C4-2B (cell line): ENCODE results near the gene IGSF5.

ENCODE experiments used
- ZFX ChIP-seq: fragments of 450-650 bp; IDR thresholded peaks from 2 replicates; pipeline ENCODE4 v1.6.1; 2017
- TF ChIP-seq, protein P1 (sequence below): fragments of 450-650 bp; conservative IDR thresholded peaks from 2 replicates; pipeline ENCODE4 v1.5.1; 2017; ENCODE audit warnings: mild to moderate bottlenecking

DNA sequence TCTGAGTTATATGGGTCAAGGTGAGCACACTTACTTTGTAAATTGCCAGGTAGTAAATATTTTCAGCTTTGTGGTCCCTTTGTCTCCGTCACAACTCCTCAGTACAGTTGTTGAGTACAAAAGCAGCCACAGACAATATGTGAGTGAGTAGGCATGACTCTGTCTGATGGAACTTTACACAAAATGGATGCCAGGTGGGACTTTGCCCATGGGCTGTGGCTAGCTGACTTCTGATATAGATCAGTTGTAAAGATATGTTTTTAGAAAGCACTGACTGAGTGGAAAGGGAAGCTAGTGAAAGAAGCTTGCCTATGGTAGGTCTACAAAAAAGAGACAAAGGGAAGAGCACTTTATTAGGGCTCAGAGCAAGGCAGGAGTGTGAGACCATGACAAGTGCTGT, 23.1 kb upstream of the IGSF5 start:
- TF ChIP-seq, protein P1, sequence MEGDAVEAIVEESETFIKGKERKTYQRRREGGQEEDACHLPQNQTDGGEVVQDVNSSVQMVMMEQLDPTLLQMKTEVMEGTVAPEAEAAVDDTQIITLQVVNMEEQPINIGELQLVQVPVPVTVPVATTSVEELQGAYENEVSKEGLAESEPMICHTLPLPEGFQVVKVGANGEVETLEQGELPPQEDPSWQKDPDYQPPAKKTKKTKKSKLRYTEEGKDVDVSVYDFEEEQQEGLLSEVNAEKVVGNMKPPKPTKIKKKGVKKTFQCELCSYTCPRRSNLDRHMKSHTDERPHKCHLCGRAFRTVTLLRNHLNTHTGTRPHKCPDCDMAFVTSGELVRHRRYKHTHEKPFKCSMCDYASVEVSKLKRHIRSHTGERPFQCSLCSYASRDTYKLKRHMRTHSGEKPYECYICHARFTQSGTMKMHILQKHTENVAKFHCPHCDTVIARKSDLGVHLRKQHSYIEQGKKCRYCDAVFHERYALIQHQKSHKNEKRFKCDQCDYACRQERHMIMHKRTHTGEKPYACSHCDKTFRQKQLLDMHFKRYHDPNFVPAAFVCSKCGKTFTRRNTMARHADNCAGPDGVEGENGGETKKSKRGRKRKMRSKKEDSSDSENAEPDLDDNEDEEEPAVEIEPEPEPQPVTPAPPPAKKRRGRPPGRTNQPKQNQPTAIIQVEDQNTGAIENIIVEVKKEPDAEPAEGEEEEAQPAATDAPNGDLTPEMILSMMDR, result no peak
- no peak for TF ChIP-seq ZFX
